ENCODE data around the gene TMEM95. TPM values are rescaled to one million over a fixed set of nuclear protein-coding genes. Genes with fewer than 3 reads are reported as not detected.

Gene TMEM95
- total and polyA plus RNA-seq, 5 donors from 2014 or later, result not detected

- ATAC-seq (ENCODE audit: low read depth in 2 of 2) (no peak), DNase-seq (no peak)
- H3K9me3 ChIP-seq (ENCODE audit: control insufficient read depth in 2 of 2, low read length in 2 of 2), result no peaks in the 10 kb centered on the region
- H3K4me1 ChIP-seq (ENCODE audit: control insufficient read depth, insufficient read depth, low read length, poor library complexity, severe bottlenecking), result peaks cover 35% of the 10 kb centered on the region
- H3K4me3 Mint-ChIP-seq, result peak overlapping the region; percentile 86 to 95 (median 88)
- peaks cover 11% of the 10 kb centered on the region for H3K36me3 ChIP-seq (ENCODE audit: control insufficient read depth, insufficient read depth, low read length)
- peak overlapping the region; percentile 55 for H3K4me3 ChIP-seq (ENCODE audit: low read depth, low read length)
- no peaks in the 10 kb centered on the region for H3K27me3 ChIP-seq (ENCODE audit: control insufficient read depth, insufficient read depth, low read length)
- H3K27me3 Mint-ChIP-seq, result peaks cover 4% of the 10 kb centered on the region
- H3K27ac ChIP-seq (ENCODE audit: insufficient read depth, low read length, poor library complexity, severe bottlenecking), result peak overlapping the region; percentile 80
- peaks cover 3% of the 10 kb centered on the region for H3K36me3 Mint-ChIP-seq
- H3K27ac Mint-ChIP-seq, result peak overlapping the region; percentile 85 to 94 (median 93)
- no peaks in the 10 kb centered on the region for H3K9me3 Mint-ChIP-seq
- H3K4me1 Mint-ChIP-seq, result peaks cover 6 to 53% (median 18%) of the 10 kb centered on the region in 4 donors
Measured at GRCh38 chr17:7352503-7352889, 2.5 kb upstream of the TMEM95 start.

DNA sequence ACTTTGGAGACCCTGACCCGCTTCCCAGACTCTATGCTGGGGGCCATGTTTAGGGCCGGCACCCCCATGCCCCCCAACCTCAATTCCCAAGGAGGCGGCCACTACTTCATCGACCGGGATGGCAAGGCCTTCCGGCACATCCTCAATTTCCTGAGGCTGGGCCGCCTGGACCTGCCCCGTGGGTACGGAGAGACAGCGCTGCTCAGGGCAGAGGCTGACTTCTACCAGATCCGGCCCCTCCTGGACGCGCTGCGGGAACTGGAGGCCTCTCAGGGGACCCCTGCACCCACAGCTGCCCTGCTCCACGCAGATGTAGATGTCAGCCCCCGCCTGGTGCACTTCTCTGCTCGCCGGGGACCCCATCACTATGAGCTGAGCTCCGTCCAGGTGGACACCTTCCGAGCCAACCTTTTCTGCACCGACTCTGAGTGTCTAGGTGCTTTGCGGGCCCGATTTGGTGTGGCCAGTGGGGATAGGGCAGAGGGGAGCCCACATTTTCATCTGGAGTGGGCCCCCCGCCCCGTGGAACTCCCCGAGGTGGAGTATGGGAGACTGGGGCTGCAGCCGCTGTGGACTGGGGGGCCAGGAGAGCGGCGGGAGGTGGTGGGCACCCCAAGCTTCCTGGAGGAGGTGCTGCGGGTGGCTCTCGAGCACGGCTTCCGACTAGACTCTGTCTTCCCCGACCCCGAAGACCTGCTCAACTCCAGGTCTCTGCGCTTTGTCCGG, 1.9 kb upstream of the TMEM95 start:
- ATAC-seq (ENCODE audit: low read depth in 2 of 2), result no peak
- peaks cover 5% of the 10 kb centered on the region for H3K36me3 ChIP-seq (ENCODE audit: control insufficient read depth, insufficient read depth, low read length)
- Mint-ChIP-seq H3K27me3 (peaks cover 4% of the 10 kb centered on the region), H3K4me1 (peaks cover 6 to 53% (median 18%) of the 10 kb centered on the region in 4 donors), H3K36me3 (peaks cover 3% of the 10 kb centered on the region), H3K9me3 (no peaks in the 10 kb centered on the region), H3K27ac (peak overlapping the region; percentile 85 to 94 (median 93)), H3K4me3 (peak overlapping the region; percentile 86 to 95 (median 88))
- no peaks in the 10 kb centered on the region for H3K9me3 ChIP-seq (ENCODE audit: control insufficient read depth in 2 of 2, low read length in 2 of 2)
- peaks cover 35% of the 10 kb centered on the region for H3K4me1 ChIP-seq (ENCODE audit: control insufficient read depth, insufficient read depth, low read length, poor library complexity, severe bottlenecking)
- DNase-seq, result no peak
- no peak overlapping the region for H3K27ac ChIP-seq (ENCODE audit: insufficient read depth, low read length, poor library complexity, severe bottlenecking)
- no peaks in the 10 kb centered on the region for H3K27me3 ChIP-seq (ENCODE audit: control insufficient read depth, insufficient read depth, low read length)
- H3K4me3 ChIP-seq (ENCODE audit: low read depth, low read length), result no peak overlapping the region

GRCh38 chr17:7354262-7354843, 603 bp upstream of the TMEM95 start:
- peaks cover 35% of the 10 kb centered on the region for H3K4me1 ChIP-seq (ENCODE audit: control insufficient read depth, insufficient read depth, low read length, poor library complexity, severe bottlenecking)
- peaks cover 4% of the 10 kb centered on the region for H3K27me3 Mint-ChIP-seq
- no peak for ATAC-seq (ENCODE audit: low read depth in 2 of 2)

GRCh38 chr17:7355573-7355972, 617 bp downstream of the TMEM95 start:
- H3K27me3 Mint-ChIP-seq, result peaks cover 4% of the 10 kb centered on the region
- no peaks in the 10 kb centered on the region for H3K36me3 Mint-ChIP-seq
- no peaks in the 10 kb centered on the region for H3K9me3 Mint-ChIP-seq
- peaks cover 26% of the 10 kb centered on the region for H3K4me1 ChIP-seq (ENCODE audit: control insufficient read depth, insufficient read depth, low read length, poor library complexity, severe bottlenecking)
- DNase-seq (no peak), ATAC-seq (ENCODE audit: low read depth in 2 of 2) (no peak)
- H3K36me3 ChIP-seq (ENCODE audit: control insufficient read depth, insufficient read depth, low read length), result no peaks in the 10 kb centered on the region
- H3K4me3 ChIP-seq (ENCODE audit: low read depth, low read length), result no peak overlapping the region
- peaks cover 0 to 38% (median 11%) of the 10 kb centered on the region in 4 donors for H3K4me1 Mint-ChIP-seq
- H3K9me3 ChIP-seq (ENCODE audit: control insufficient read depth in 2 of 2, low read length in 2 of 2), result no peaks in the 10 kb centered on the region
- no peak overlapping the region for H3K4me3 Mint-ChIP-seq
- H3K27ac ChIP-seq (ENCODE audit: insufficient read depth, low read length, poor library complexity, severe bottlenecking), result no peak overlapping the region
- H3K27me3 ChIP-seq (ENCODE audit: control insufficient read depth, insufficient read depth, low read length), result no peaks in the 10 kb centered on the region
- H3K27ac Mint-ChIP-seq, result peak overlapping the region in 1 of 3 donors; percentile 85

More at GRCh38 chr17:7354262-7354843, 603 bp upstream of the TMEM95 start:
- Histone ChIP-seq H3K27me3 (ENCODE audit: control insufficient read depth, insufficient read depth, low read length) (no peaks in the 10 kb centered on the region), H3K9me3 (ENCODE audit: control insufficient read depth in 2 of 2, low read length in 2 of 2) (no peaks in the 10 kb centered on the region), H3K36me3 (ENCODE audit: control insufficient read depth, insufficient read depth, low read length) (no peaks in the 10 kb centered on the region), H3K27ac (ENCODE audit: insufficient read depth, low read length, poor library complexity, severe bottlenecking) (no peak overlapping the region), H3K4me3 (ENCODE audit: low read depth, low read length) (no peak overlapping the region)
- DNase-seq, result no peak
- H3K9me3 Mint-ChIP-seq, result no peaks in the 10 kb centered on the region
- H3K36me3 Mint-ChIP-seq, result peaks cover 3% of the 10 kb centered on the region
- H3K4me3 Mint-ChIP-seq, result peak overlapping the region in 3 of 4 donors; percentile 21 to 56 (median 40)
- H3K4me1 Mint-ChIP-seq, result peaks cover 6 to 46% (median 18%) of the 10 kb centered on the region in 4 donors
- peak overlapping the region in 1 of 3 donors; percentile 80 for H3K27ac Mint-ChIP-seq

GRCh38 chr17:7356072-7356549, 1.2 kb downstream of the TMEM95 start:
- no peaks in the 10 kb centered on the region for H3K36me3 ChIP-seq (ENCODE audit: control insufficient read depth, insufficient read depth, low read length)
- peaks cover 21% of the 10 kb centered on the region for H3K4me1 ChIP-seq (ENCODE audit: control insufficient read depth, insufficient read depth, low read length, poor library complexity, severe bottlenecking)
- peak overlapping the region in 1 of 4 donors; percentile 65 for H3K4me3 Mint-ChIP-seq
- H3K27ac Mint-ChIP-seq, result no peak overlapping the region
- DNase-seq (peak; percentile 69 to 90 (median 83)), ATAC-seq (ENCODE audit: low read depth in 2 of 2) (peak; percentile 74 to 79)
- no peak overlapping the region for H3K4me3 ChIP-seq (ENCODE audit: low read depth, low read length)
- no peaks in the 10 kb centered on the region for H3K9me3 ChIP-seq (ENCODE audit: control insufficient read depth in 2 of 2, low read length in 2 of 2)
- H3K4me1 Mint-ChIP-seq, result peaks cover 0 to 32% (median 10%) of the 10 kb centered on the region in 4 donors
- H3K36me3 Mint-ChIP-seq, result no peaks in the 10 kb centered on the region
- H3K27me3 Mint-ChIP-seq, result peaks cover 4% of the 10 kb centered on the region
- H3K9me3 Mint-ChIP-seq, result no peaks in the 10 kb centered on the region
- no peaks in the 10 kb centered on the region for H3K27me3 ChIP-seq (ENCODE audit: control insufficient read depth, insufficient read depth, low read length)
- no peak overlapping the region for H3K27ac ChIP-seq (ENCODE audit: insufficient read depth, low read length, poor library complexity, severe bottlenecking)

- Histone ChIP-seq H3K4me1 (ENCODE audit: control insufficient read depth, insufficient read depth, low read length, poor library complexity, severe bottlenecking) (peaks cover 15% of the 10 kb centered on the region), H3K36me3 (ENCODE audit: control insufficient read depth, insufficient read depth, low read length) (no peaks in the 10 kb centered on the region), H3K27ac (ENCODE audit: insufficient read depth, low read length, poor library complexity, severe bottlenecking) (no peak overlapping the region), H3K9me3 (ENCODE audit: control insufficient read depth in 2 of 2, low read length in 2 of 2) (no peaks in the 10 kb centered on the region), H3K27me3 (ENCODE audit: control insufficient read depth, insufficient read depth, low read length) (no peaks in the 10 kb centered on the region), H3K4me3 (ENCODE audit: low read depth, low read length) (no peak overlapping the region)
- DNase-seq (no peak), ATAC-seq (ENCODE audit: low read depth in 2 of 2) (no peak)
- Mint-ChIP-seq H3K4me1 (peaks cover 0 to 29% (median 9%) of the 10 kb centered on the region in 4 donors), H3K27ac (no peak overlapping the region), H3K36me3 (no peaks in the 10 kb centered on the region), H3K4me3 (peak overlapping the region in 1 of 4 donors; percentile 50), H3K27me3 (peaks cover 4% of the 10 kb centered on the region), H3K9me3 (no peaks in the 10 kb centered on the region)
Measured at GRCh38 chr17:7356756-7357155, 1.8 kb downstream of the TMEM95 start.

GRCh38 chr17:7357381-7357780, 2.4 kb downstream of the TMEM95 start:
- ATAC-seq (ENCODE audit: low read depth in 2 of 2) (no peak), DNase-seq (no peak)
- Mint-ChIP-seq H3K36me3 (no peaks in the 10 kb centered on the region), H3K4me3 (no peak overlapping the region), H3K27ac (no peak overlapping the region), H3K27me3 (peaks cover 4% of the 10 kb centered on the region), H3K4me1 (peaks cover 0 to 28% (median 8%) of the 10 kb centered on the region in 4 donors), H3K9me3 (no peaks in the 10 kb centered on the region)
- Histone ChIP-seq H3K27me3 (ENCODE audit: control insufficient read depth, insufficient read depth, low read length) (no peaks in the 10 kb centered on the region), H3K4me1 (ENCODE audit: control insufficient read depth, insufficient read depth, low read length, poor library complexity, severe bottlenecking) (peaks cover 10% of the 10 kb centered on the region), H3K36me3 (ENCODE audit: control insufficient read depth, insufficient read depth, low read length) (no peaks in the 10 kb centered on the region), H3K27ac (ENCODE audit: insufficient read depth, low read length, poor library complexity, severe bottlenecking) (no peak overlapping the region), H3K9me3 (ENCODE audit: control insufficient read depth in 2 of 2, low read length in 2 of 2) (no peaks in the 10 kb centered on the region), H3K4me3 (ENCODE audit: low read depth, low read length) (no peak overlapping the region)
